Measurements from ENCODE around the gene WDR35. TPM values are rescaled to one million over a fixed set of nuclear protein-coding genes. Genes with fewer than 3 reads are reported as not detected.

The WDR35 gene
- total and polyA plus RNA-seq, 10 of the 15 experiments (the other 5 are each of a cell fraction or from before 2014, with no cell fraction given), result 3.0 to 9.3 (median 6.3) TPM

DNA sequence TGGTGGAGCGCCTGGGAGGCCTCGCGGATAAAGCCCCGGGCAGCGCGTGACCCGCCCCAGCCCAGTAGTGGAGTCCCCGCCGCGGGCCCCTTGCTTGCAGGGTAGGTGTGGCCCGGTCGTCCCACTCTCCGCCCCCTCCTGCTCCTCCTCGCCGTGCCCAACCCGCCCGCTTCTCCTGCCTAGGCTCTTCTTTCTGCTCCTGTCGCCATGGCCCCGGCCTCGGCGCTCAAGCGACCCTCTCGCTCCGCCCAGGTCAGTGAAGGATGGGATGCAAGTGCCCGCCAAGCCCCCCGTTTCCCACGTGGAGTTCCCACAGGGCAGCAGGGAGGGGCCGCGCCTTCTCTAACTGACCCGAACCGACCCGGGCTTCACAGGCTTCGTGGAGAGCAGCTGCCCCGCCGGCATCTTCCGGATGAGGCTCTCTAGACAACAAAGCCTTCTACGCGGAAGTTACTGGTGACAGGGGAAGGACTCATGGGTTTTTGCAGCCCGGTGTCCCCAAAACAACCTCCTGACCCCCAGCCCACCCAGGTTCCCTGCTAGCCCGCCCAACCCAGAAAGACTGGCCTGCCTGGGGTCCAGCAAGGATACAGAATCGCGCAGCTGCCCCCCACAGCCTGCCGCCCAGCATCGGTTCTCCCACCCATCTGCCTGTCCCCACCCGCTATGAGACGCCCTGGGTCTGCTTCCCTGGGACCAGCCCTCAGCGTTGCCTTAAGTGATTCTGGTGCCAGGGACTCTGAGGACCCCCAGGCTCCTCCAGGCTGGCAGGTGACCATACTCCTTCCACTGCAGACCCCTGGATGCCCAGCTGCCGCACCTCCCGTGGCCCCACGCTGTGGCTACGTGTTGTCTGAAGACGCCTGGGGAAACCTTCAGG lies 121.0 kb downstream of the WDR35 start:
- DNase-seq (ENCODE audit: low read depth, low spot score) (no peak), ATAC-seq (peak; percentile 31), FAIRE-seq (no peak)
- Histone ChIP-seq H2AFZ (ENCODE audit: control insufficient read depth, low read depth, low read length) (peak overlapping the region; percentile 92), H3K27me3 (replicated peaks in 1 of 2; ENCODE audit: control insufficient read depth in 2 of 2, insufficient read depth in 2 of 2, low read length in 1 of 2) (no peaks in the 10 kb centered on the region), H3K79me2 (ENCODE audit: control insufficient read depth, insufficient read depth, low read length) (no peaks in the 10 kb centered on the region), H4K20me1 (ENCODE audit: control insufficient read depth, insufficient read depth) (no peaks in the 10 kb centered on the region), H3K9ac (ENCODE audit: control insufficient read depth, insufficient read depth, low read length) (peak overlapping the region; percentile 73), H3K4me1 (ENCODE audit: control insufficient read depth, insufficient read depth, low read length) (peaks cover 9% of the 10 kb centered on the region), H3K9me3 (replicated peaks; ENCODE audit: control insufficient read depth, insufficient read depth, low read length) (no peaks in the 10 kb centered on the region), H3K4me2 (ENCODE audit: control insufficient read depth, insufficient read depth) (peak overlapping the region; percentile 85), H3K36me3 (ENCODE audit: control insufficient read depth in 2 of 2, insufficient read depth in 2 of 2, low read length in 1 of 2) (no peaks in the 10 kb centered on the region), H3K27ac (ENCODE audit: control insufficient read depth, insufficient read depth) (no peak overlapping the region), H3K4me3 (peak overlapping the region; percentile 60)
- POLR2A ChIA-PET, result interaction anchor here (1.8 kb wide), 1 partner anchor 31 kb away, joined by 4 read pairs; no protein-coding TSS in a partner anchor
- 33% methylated on average over 52 of the region's 52 CpGs for WGBS (ENCODE audit: insufficient coverage, insufficient replicate concordance, low lambda C conversion rate, missing lambda C conversion rate)
- SMC1A ChIA-PET (ENCODE audit: uncharacterized antibody, unreplicated experiment), result no interaction called here
- in situ Hi-C loops (cut with MboI), result loop anchor here (10.0 kb wide), 1 partner anchor 1114 kb away; no protein-coding TSS in a partner anchor
- BruUV-seq (replicated peaks), result TSS peak; percentile 67
- intact Hi-C loops (cut with micrococcal nuclease; ENCODE audit: unreplicated experiment), result loop anchor here (2.0 to 5.0 kb wide), 2 partner anchors 24 to 228 kb away; no protein-coding TSS in a partner anchor
- no peak for TF ChIP-seq NR2C1 (IDR thresholded peaks at IDR 0.05)
- peak; percentile 24; the same call in 1 of the 2 replicates for TF ChIP-seq IKZF1 (conservative IDR thresholded peaks at IDR 0.05)
- TF ChIP-seq EGR1 (IDR thresholded peaks at IDR 0.05; ENCODE audit: borderline replicate concordance in 1 of 2, low read depth in 2 of 2, low read length in 2 of 2), result peak in 1 of 2 experiments; percentile 38; a peak in 1 of 3 replicates
- peak; percentile 42; the same call in 1 of the 2 replicates for TF ChIP-seq YY1 (IDR thresholded peaks at IDR 0.05; ENCODE audit: low read depth, low read length)
- TF ChIP-seq POLR2A (IDR thresholded peaks at IDR 0.05; ENCODE audit: low read depth, low read length), result peak; percentile 55
- peak in 1 of 2 experiments; percentile 69; a peak in 1 of 4 replicates for TF ChIP-seq BHLHE40 (IDR thresholded peaks at IDR 0.05; ENCODE audit: borderline replicate concordance in 1 of 2, low read depth in 2 of 2, low read length in 1 of 2)
- TF ChIP-seq MTA3 (IDR thresholded peaks at IDR 0.05; ENCODE audit: borderline replicate concordance, low read length), result no peak
- peak; percentile 47; the same call in 1 of the 2 replicates for TF ChIP-seq TAF1 (IDR thresholded peaks at IDR 0.05; ENCODE audit: borderline replicate concordance, low read depth, low read length)
- RAD21 ChIA-PET (ENCODE audit: unreplicated experiment), result interaction anchor here (0.8 kb wide), 1 partner anchor 29 kb away, joined by 3 read pairs; no protein-coding TSS in a partner anchor
- CTCF ChIA-PET, result no interaction called here

Data from GM12878 (cell line).